Esophagus muscularis mucosa (tissue), 4 donors: ENCODE results near the gene OSBPL9. TPM values are rescaled to one million over a fixed set of nuclear protein-coding genes. Genes with fewer than 3 reads are reported as not detected.

Experiments used
- DNase-seq: peaks from one replicate; pipeline ENCODE4 v3.0.0-alpha.2; 2017; ENCODE audit errors: extremely low spot score
- H3K27ac ChIP-seq, 4 donors: fragments of 200-600 bp; sonication (generic); replicated peaks in 1 of 4; 1 replicate in 3 of 4; 2 replicates in 1 of 4; pipeline ENCODE4 v1.5.1; 2016 to 2019; ENCODE audit warnings: mild to moderate bottlenecking in 1 of 4
- H3K27me3 ChIP-seq, 4 donors: fragments of 200-600 bp; sonication (generic); one replicate each; pipeline versions ENCODE4 v1.5.1 to v1.6.0; 2016 to 2019
- H3K36me3 ChIP-seq, 4 donors: fragments of 200-600 bp; sonication (generic); one replicate each; pipeline ENCODE4 v1.5.1; 2016 to 2019
- H3K4me1 ChIP-seq, 4 donors: fragments of 200-600 bp; sonication (generic); one replicate each; pipeline ENCODE4 v1.5.1; 2016 to 2019
- H3K4me3 ChIP-seq, 4 donors: fragments of 200-600 bp; sonication (generic); 1 replicate in 2 of 4; 2 replicates in 2 of 4; pipeline ENCODE4 v1.5.1; 2016 to 2019; ENCODE audit warnings: mild to moderate bottlenecking in 4 of 4, moderate library complexity in 1 of 4
- H3K9me3 ChIP-seq, 4 donors: fragments of 200-600 bp; sonication (generic); 1 replicate in 3 of 4; 2 replicates in 1 of 4; pipeline ENCODE4 v1.5.1; 2016 to 2019
- CTCF ChIP-seq, 3 experiments: fragments of 200-600 bp in 2 of 3; fragments of 450-650 bp in 1 of 3; sonication (generic) in 2 of 3; IDR thresholded peaks; one replicate each; pipeline ENCODE4 v1.5.1; 2017 to 2019; ENCODE audit warnings: antibody characterized with exemption in 3 of 3, mild to moderate bottlenecking in 2 of 3, moderate library complexity in 1 of 3
- EP300 ChIP-seq: sonication (generic); formaldehyde crosslinking; IDR thresholded peaks from one replicate; pipeline ENCODE4 v1.6.1; 2017; ENCODE audit warnings: antibody characterized with exemption
- POLR2A ChIP-seq: fragments of 450-650 bp; IDR thresholded peaks from one replicate; pipeline ENCODE4 v1.6.1; 2017; ENCODE audit warnings: antibody characterized with exemption, moderate library complexity, mild to moderate bottlenecking, low read depth
- POLR2AphosphoS5 ChIP-seq, 2 donors: sonication (generic); formaldehyde crosslinking; IDR thresholded peaks; one replicate each; pipeline ENCODE4 v1.6.1; 2017; ENCODE audit warnings: antibody characterized with exemption in 2 of 2
- WGBS: methylation state at CpG from one replicate; pipeline ENCODE4 v1.1.5; 2018; 5-methylcytosine and 5-hydroxymethylcytosine counted together
- intact Hi-C: fragments of 100-400 bp; cut with DNase I; formaldehyde crosslinking; loops from one replicate; pipeline ENCODE4 v1.15.1; 2023
- total RNA-seq, 4 donors: library from RNA; depleted of rRNA; stranded (reverse); fragments of >200 nt; gene quantifications; one replicate each; pipeline versions ENCODE4 v1.1.0 to v1.2.1, GENCODE V29; 2016

Gene OSBPL9
- total RNA-seq, 4 donors from 2014 or later = 66.8 to 84.5 (median 75.9) TPM

GRCh38 chr1:51615780-51616291 is 1.1 kb upstream of the OSBPL9 start:
- Histone ChIP-seq H3K4me3 (peak overlapping the region in 2 of 4 donors; percentile 81 to 83), H3K27me3 (no peaks in the 10 kb centered on the region), H3K27ac (peak overlapping the region in 2 of 4 donors; percentile 91 to 94), H3K9me3 (no peaks in the 10 kb centered on the region), H3K36me3 (no peaks in the 10 kb centered on the region), H3K4me1 (peaks cover 37 to 75% (median 67%) of the 10 kb centered on the region in 4 donors)
- TF ChIP-seq POLR2A (no peak), POLR2AphosphoS5 (IDR thresholded peaks at IDR 0.05) (no peak), CTCF (IDR thresholded peaks at IDR 0.05) (no peak), EP300 (no peak)
- intact Hi-C loops = loop anchor here (5.0 kb wide), 1 partner anchor 99 kb away; the partner anchor contains the start of gene EPS15
- DNase-seq = no peak
- 96% methylated on average over 10 of the region's 10 CpGs for WGBS

- peak overlapping the region; percentile 78 to 83 (median 82) for H3K4me3 ChIP-seq
- H3K9me3 ChIP-seq = no peaks in the 10 kb centered on the region
- H3K27me3 ChIP-seq = no peaks in the 10 kb centered on the region
- TF ChIP-seq EP300 (no peak), POLR2A (no peak), POLR2AphosphoS5 (IDR thresholded peaks at IDR 0.05) (no peak), CTCF (IDR thresholded peaks at IDR 0.05) (no peak)
- H3K27ac ChIP-seq = peak overlapping the region; percentile 89 to 94 (median 90)
- H3K36me3 ChIP-seq = no peaks in the 10 kb centered on the region
- peaks cover 37 to 79% (median 72%) of the 10 kb centered on the region in 4 donors for H3K4me1 ChIP-seq
- 64% methylated on average over 4 of the region's 4 CpGs for WGBS
- DNase-seq = no peak
- intact Hi-C loops = loop anchor here (5.0 kb wide), 1 partner anchor 99 kb away; the partner anchor contains the start of gene EPS15
Observed at GRCh38 chr1:51616490-51616889, 402 bp upstream of the OSBPL9 start.

GRCh38 chr1:51618715-51619114 is 1.8 kb downstream of the OSBPL9 start:
- Histone ChIP-seq H3K4me1 (peaks cover 51 to 76% (median 71%) of the 10 kb centered on the region in 4 donors), H3K27me3 (no peaks in the 10 kb centered on the region), H3K4me3 (peak overlapping the region; percentile 78 to 83 (median 82)), H3K36me3 (no peaks in the 10 kb centered on the region), H3K27ac (peak overlapping the region; percentile 89 to 94 (median 90)), H3K9me3 (no peaks in the 10 kb centered on the region)
- DNase-seq = no peak
- TF ChIP-seq POLR2A (no peak), POLR2AphosphoS5 (IDR thresholded peaks at IDR 0.05) (no peak), CTCF (IDR thresholded peaks at IDR 0.05) (no peak), EP300 (no peak)
- intact Hi-C loops = loop anchor here (5.0 kb wide), 1 partner anchor 101 kb away; the partner anchor contains the start of gene EPS15
- 80% methylated on average over 1 of the region's 1 CpG for WGBS

GRCh38 chr1:51620470-51620869 is 3.6 kb downstream of the OSBPL9 start:
- Histone ChIP-seq H3K9me3 (no peaks in the 10 kb centered on the region), H3K4me1 (peaks cover 51 to 86% (median 76%) of the 10 kb centered on the region in 4 donors), H3K4me3 (peak overlapping the region in 1 of 4 donors; percentile 83), H3K27ac (peak overlapping the region; percentile 12 to 94 (median 30)), H3K36me3 (no peaks in the 10 kb centered on the region), H3K27me3 (no peaks in the 10 kb centered on the region)
- TF ChIP-seq POLR2A (no peak), EP300 (no peak), POLR2AphosphoS5 (IDR thresholded peaks at IDR 0.05) (no peak), CTCF (IDR thresholded peaks at IDR 0.05) (no peak)
- WGBS = 46% methylated on average over 1 of the region's 1 CpG
- intact Hi-C loops = no loop called here
- no peak for DNase-seq
